H9 (cell line): Measurements from ENCODE around the gene LARGE1. TPM values are rescaled to one million over a fixed set of nuclear protein-coding genes. Genes with fewer than 3 reads are reported as not detected.

Experiments used
- DNase-seq: peaks from one replicate; pipeline ENCODE4 v3.0.0-alpha.2; 2017
- H2AFZ ChIP-seq: one replicate; pipeline ENCODE4 v1.6.1; 2013; ENCODE audit warnings: mild to moderate bottlenecking, low read length, control low read depth, moderate library complexity
- H2AK5ac ChIP-seq: 2 replicates; pipeline ENCODE4 v1.6.1; 2013; ENCODE audit warnings: low read length, control low read depth, mixed read lengths; ENCODE audit not compliant: insufficient read length
- H2BK120ac ChIP-seq: one replicate; pipeline ENCODE4 v1.6.1; 2013; ENCODE audit warnings: low read depth, mild to moderate bottlenecking, low read length, control low read depth, inconsistent platforms; ENCODE audit not compliant: poor library complexity, severe bottlenecking
- H2BK12ac ChIP-seq: 2 replicates; pipeline ENCODE4 v1.6.1; 2013; ENCODE audit warnings: low read length, control low read depth, mixed read lengths, low read depth; ENCODE audit not compliant: insufficient read length
- H2BK15ac ChIP-seq: 2 replicates; pipeline ENCODE4 v1.6.1; 2013; ENCODE audit warnings: low read depth, low read length, control low read depth
- H2BK20ac ChIP-seq: one replicate; pipeline ENCODE4 v1.6.1; 2013; ENCODE audit warnings: low read depth, mild to moderate bottlenecking, low read length, control low read depth, inconsistent platforms; ENCODE audit not compliant: poor library complexity, severe bottlenecking
- H2BK5ac ChIP-seq: 2 replicates; pipeline ENCODE4 v1.6.1; 2013; ENCODE audit warnings: low read length, control low read depth, mixed read lengths; ENCODE audit not compliant: insufficient read length
- H3K14ac ChIP-seq: 2 replicates; pipeline ENCODE4 v1.6.1; 2013; ENCODE audit warnings: low read length, control low read depth; ENCODE audit not compliant: insufficient read depth
- H3K18ac ChIP-seq: 2 replicates; pipeline ENCODE4 v1.6.1; 2013; ENCODE audit warnings: low read depth, mild to moderate bottlenecking, mixed read lengths, low read length, control low read depth; ENCODE audit not compliant: insufficient read length
- H3K23ac ChIP-seq: 2 replicates; pipeline ENCODE4 v1.6.1; 2013; ENCODE audit warnings: low read length, control low read depth, mixed read lengths, low read depth; ENCODE audit not compliant: insufficient read length
- H3K23me2 ChIP-seq: 2 replicates; pipeline ENCODE4 v1.6.1; 2013; ENCODE audit warnings: low read depth, mild to moderate bottlenecking, mixed read lengths, low read length, control low read depth; ENCODE audit not compliant: insufficient read length, poor library complexity, severe bottlenecking
- H3K27ac ChIP-seq: 2 replicates; pipeline ENCODE4 v1.5.1; 2013; ENCODE audit warnings: low read length, control low read depth, mixed read lengths, low read depth; ENCODE audit not compliant: insufficient read length
- H3K27me3 ChIP-seq: 2 replicates; pipeline ENCODE4 v1.6.1; 2013; ENCODE audit warnings: low read length, control low read depth, inconsistent platforms; ENCODE audit not compliant: insufficient read depth
- H3K4ac ChIP-seq: 2 replicates; pipeline ENCODE4 v1.6.1; 2013; ENCODE audit warnings: low read depth, mild to moderate bottlenecking, control low read depth, inconsistent platforms, low read length, moderate library complexity
- H3K4me1 ChIP-seq: 2 replicates; pipeline ENCODE4 v1.6.1; 2013; ENCODE audit warnings: low read length, control low read depth, inconsistent platforms; ENCODE audit not compliant: insufficient read depth
- H3K4me2 ChIP-seq: 2 replicates; pipeline ENCODE4 v1.6.1; 2013; ENCODE audit warnings: low read length, control low read depth, mixed read lengths; ENCODE audit not compliant: insufficient read length, insufficient read depth
- H3K56ac ChIP-seq: 2 replicates; pipeline ENCODE4 v1.6.1; 2013; ENCODE audit warnings: low read depth, mild to moderate bottlenecking, mixed read lengths, low read length, control low read depth; ENCODE audit not compliant: insufficient read length
- H3K79me1 ChIP-seq: 2 replicates; pipeline ENCODE4 v1.6.1; 2013; ENCODE audit warnings: low read depth, mild to moderate bottlenecking, moderate library complexity, low read length, control low read depth, inconsistent platforms; ENCODE audit not compliant: insufficient read depth, poor library complexity, severe bottlenecking
- H3K79me2 ChIP-seq: 2 replicates; pipeline ENCODE4 v1.6.1; 2013; ENCODE audit warnings: low read length, control low read depth, inconsistent platforms; ENCODE audit not compliant: insufficient read depth
- H3K9ac ChIP-seq: 2 replicates; pipeline ENCODE4 v1.6.1; 2013; ENCODE audit warnings: low read length, control low read depth, mixed read lengths; ENCODE audit not compliant: insufficient read length; ENCODE audit errors: extremely low read depth
- H3K9me3 ChIP-seq: one replicate; pipeline ENCODE4 v1.6.1; 2013; ENCODE audit warnings: low read depth, low read length, inconsistent platforms; ENCODE audit not compliant: control insufficient read depth
- H3T11ph ChIP-seq: one replicate; pipeline ENCODE4 v1.6.1; 2013; ENCODE audit warnings: mild to moderate bottlenecking, low read length, control low read depth, inconsistent platforms
- H4K20me1 ChIP-seq: one replicate; pipeline ENCODE4 v1.6.1; 2013; ENCODE audit not compliant: control insufficient read depth, insufficient read length, insufficient read depth
- H4K5ac ChIP-seq: 2 replicates; pipeline ENCODE4 v1.6.1; 2013; ENCODE audit warnings: low read depth, mild to moderate bottlenecking, mixed read lengths, low read length, control low read depth; ENCODE audit not compliant: insufficient read length
- H4K8ac ChIP-seq: replicated peaks from 2 replicates; pipeline ENCODE4 v1.6.1; 2013; ENCODE audit warnings: low read length, control low read depth, mixed read lengths, low read depth; ENCODE audit not compliant: insufficient read length
- H4K91ac ChIP-seq: 2 replicates; pipeline ENCODE4 v1.6.1; 2013; ENCODE audit warnings: low read depth, mild to moderate bottlenecking, moderate library complexity, mixed read lengths, low read length, control low read depth; ENCODE audit not compliant: insufficient read length
- H3K27ac Mint-ChIP-seq, 3 experiments: 2 replicates in 2 of 3; 3 replicates in 1 of 3; pipeline ENCODE4 v1.8.0; 2020 to 2021; ENCODE audit warnings: mixed read lengths in 3 of 3, mild to moderate bottlenecking in 1 of 3, moderate library complexity in 1 of 3
- H3K27me3 Mint-ChIP-seq: 2 replicates; pipeline ENCODE4 v1.8.0; 2021; ENCODE audit warnings: low read depth, mild to moderate bottlenecking, moderate library complexity, mixed read lengths
- H3K36me3 Mint-ChIP-seq, 3 experiments: 2 replicates in 2 of 3; 3 replicates in 1 of 3; pipeline ENCODE4 v1.8.0; 2020 to 2021; ENCODE audit warnings: low read depth in 3 of 3, mixed read lengths in 3 of 3; ENCODE audit not compliant: insufficient read depth in 1 of 3
- H3K4me1 Mint-ChIP-seq, 2 experiments: 2 replicates each; pipeline ENCODE4 v1.8.0; 2020; ENCODE audit warnings: mixed read lengths in 2 of 2
- H3K4me3 Mint-ChIP-seq, 2 experiments: 2 replicates in 1 of 2; 3 replicates in 1 of 2; pipeline ENCODE4 v1.8.0; 2020 to 2021; ENCODE audit warnings: mild to moderate bottlenecking in 2 of 2, mixed read lengths in 2 of 2, moderate library complexity in 1 of 2
- H3K9me3 Mint-ChIP-seq, 2 experiments: 2 replicates in 1 of 2; 3 replicates in 1 of 2; pipeline ENCODE4 v1.8.0; 2020; ENCODE audit warnings: mild to moderate bottlenecking in 2 of 2, mixed read lengths in 2 of 2, moderate library complexity in 1 of 2
- WGBS: extraction: QIAGEN DNeasy Blood & Tissue Kit; methylation state at CpG from one replicate; pipeline ENCODE4 v1.1.7; 2013; ENCODE audit warnings: missing lambda C conversion rate, low lambda C conversion rate, mixed read lengths; ENCODE audit not compliant: insufficient read length; ENCODE audit errors: extremely low coverage; 5-methylcytosine and 5-hydroxymethylcytosine counted together
- total RNA-seq: library from RNA; stranded (reverse); gene quantifications from 2 replicates; pipeline ENCODE4 v1.2.1, GENCODE V29; 2021
- TF ChIP-seq, protein P1 (sequence below): fragments of 200-600 bp; sonication (generic); conservative IDR thresholded peaks from 3 replicates; pipeline ENCODE4 v1.8.0; 2021; ENCODE audit warnings: antibody characterized with exemption, mild to moderate bottlenecking

Gene LARGE1
- total RNA-seq, 1 experiment from 2014 or later: 43.5 TPM

DNA sequence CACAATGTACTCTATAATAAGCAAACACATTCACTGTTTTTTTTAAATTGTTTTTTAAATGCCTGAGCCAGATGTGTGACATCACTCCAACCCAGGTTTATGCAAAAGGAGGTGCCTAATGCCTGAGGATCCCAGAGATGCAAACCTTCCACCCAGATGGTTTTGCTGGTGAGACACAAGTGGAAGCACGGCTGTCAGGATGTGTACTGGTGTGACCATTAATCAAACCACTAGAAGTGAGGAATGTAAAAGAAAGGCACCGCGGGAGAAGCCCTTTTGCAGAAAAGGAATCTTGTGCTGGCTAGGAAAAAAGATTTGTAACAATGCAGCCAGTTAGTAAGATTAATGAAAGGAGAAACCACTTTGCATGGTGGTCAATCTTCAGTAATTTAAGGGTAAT is 407.4 kb downstream of the LARGE1 start:
- H3K27me3 Mint-ChIP-seq: no peaks in the 10 kb centered on the region
- no peak overlapping the region for H4K5ac ChIP-seq
- DNase-seq: no peak
- no peak overlapping the region for H2BK120ac ChIP-seq
- H3K4me2 ChIP-seq: no peak overlapping the region
- no peaks in the 10 kb centered on the region; a peak in 1 of 7 replicates for H3K36me3 Mint-ChIP-seq
- H2BK12ac ChIP-seq: no peak overlapping the region
- no peak overlapping the region for H4K91ac ChIP-seq
- no peak overlapping the region for H3K56ac ChIP-seq
- no peaks in the 10 kb centered on the region for H3K27me3 ChIP-seq
- no peak overlapping the region for H3K4ac ChIP-seq
- H4K8ac ChIP-seq: no peak overlapping the region
- no peaks in the 10 kb centered on the region for H3K23me2 ChIP-seq
- no peaks in the 10 kb centered on the region for H4K20me1 ChIP-seq
- no peaks in the 10 kb centered on the region for H3K9me3 ChIP-seq
- no peak overlapping the region for H3K18ac ChIP-seq
- TF ChIP-seq, protein P1, sequence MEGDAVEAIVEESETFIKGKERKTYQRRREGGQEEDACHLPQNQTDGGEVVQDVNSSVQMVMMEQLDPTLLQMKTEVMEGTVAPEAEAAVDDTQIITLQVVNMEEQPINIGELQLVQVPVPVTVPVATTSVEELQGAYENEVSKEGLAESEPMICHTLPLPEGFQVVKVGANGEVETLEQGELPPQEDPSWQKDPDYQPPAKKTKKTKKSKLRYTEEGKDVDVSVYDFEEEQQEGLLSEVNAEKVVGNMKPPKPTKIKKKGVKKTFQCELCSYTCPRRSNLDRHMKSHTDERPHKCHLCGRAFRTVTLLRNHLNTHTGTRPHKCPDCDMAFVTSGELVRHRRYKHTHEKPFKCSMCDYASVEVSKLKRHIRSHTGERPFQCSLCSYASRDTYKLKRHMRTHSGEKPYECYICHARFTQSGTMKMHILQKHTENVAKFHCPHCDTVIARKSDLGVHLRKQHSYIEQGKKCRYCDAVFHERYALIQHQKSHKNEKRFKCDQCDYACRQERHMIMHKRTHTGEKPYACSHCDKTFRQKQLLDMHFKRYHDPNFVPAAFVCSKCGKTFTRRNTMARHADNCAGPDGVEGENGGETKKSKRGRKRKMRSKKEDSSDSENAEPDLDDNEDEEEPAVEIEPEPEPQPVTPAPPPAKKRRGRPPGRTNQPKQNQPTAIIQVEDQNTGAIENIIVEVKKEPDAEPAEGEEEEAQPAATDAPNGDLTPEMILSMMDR: no peak
- peak overlapping the region in 1 of 3 experiments; percentile 97; a peak in 2 of 7 replicates for H3K27ac Mint-ChIP-seq
- H3K4me1 Mint-ChIP-seq: peaks cover 4 to 21% of the 10 kb centered on the region in 2 experiments
- no peak overlapping the region for H3T11ph ChIP-seq
- H3K23ac ChIP-seq: no peak overlapping the region
- no peaks in the 10 kb centered on the region for H3K4me1 ChIP-seq
- no peak overlapping the region for H2BK5ac ChIP-seq
- H3K27ac ChIP-seq: no peak overlapping the region
- no peak overlapping the region for H2BK20ac ChIP-seq
- no peaks in the 10 kb centered on the region for H3K79me1 ChIP-seq
- H2BK15ac ChIP-seq: no peak overlapping the region
- no peak overlapping the region for H2AFZ ChIP-seq
- H2AK5ac ChIP-seq: no peak overlapping the region
- H3K9me3 Mint-ChIP-seq: no peaks in the 10 kb centered on the region
- H3K14ac ChIP-seq: no peak overlapping the region
- WGBS: no CpG with 5 or more reads among the region's 3 CpGs
- H3K4me3 Mint-ChIP-seq: no peak overlapping the region
- H3K9ac ChIP-seq: no peak overlapping the region
- no peaks in the 10 kb centered on the region for H3K79me2 ChIP-seq
